Astrocyte of the spinal cord (primary cell): ENCODE measurements around the gene OGFOD2.

Source experiments
- DNase-seq: peaks from one replicate; pipeline ENCODE4 v3.0.0; 2011; ENCODE audit warnings: low read depth, low spot score
- H3K4me3 ChIP-seq: 2 replicates; pipeline ENCODE4 v1.5.1; 2011; ENCODE audit warnings: low read depth, mild to moderate bottlenecking, low read length, moderate library complexity
- CTCF ChIP-seq: IDR thresholded peaks from 2 replicates; pipeline ENCODE4 v1.5.1; 2012; ENCODE audit warnings: low read depth, mild to moderate bottlenecking, low read length, inconsistent platforms
- in situ Hi-C: cut with HindIII; loops from 2 replicates; pipeline ENCODE4 v1.10.0; 2017; ENCODE audit warnings: low sequenced_read_pairs

OGFOD2 gene

GRCh38 chr12:122996621-122997342 lies 21.7 kb downstream of the OGFOD2 start:
- in situ Hi-C loops = no loop called here
- no peak for TF ChIP-seq CTCF
- H3K4me3 ChIP-seq = no peak overlapping the region
- no peak for DNase-seq

GRCh38 chr12:122997343-122998250 lies 22.6 kb downstream of the OGFOD2 start:
- no peak for TF ChIP-seq CTCF
- no peak overlapping the region for H3K4me3 ChIP-seq
- in situ Hi-C loops = no loop called here
- DNase-seq = no peak

- no peak for TF ChIP-seq CTCF
- no peak overlapping the region for H3K4me3 ChIP-seq
- no peak for DNase-seq
- in situ Hi-C loops = no loop called here
Observed at GRCh38 chr12:122998316-122998715, 23.3 kb downstream of the OGFOD2 start.

- in situ Hi-C loops = no loop called here
- no peak for DNase-seq
- TF ChIP-seq CTCF = no peak
- no peak overlapping the region for H3K4me3 ChIP-seq
Observed at GRCh38 chr12:122999196-122999946, 24.3 kb downstream of the OGFOD2 start.

- no peak overlapping the region for H3K4me3 ChIP-seq
- in situ Hi-C loops = no loop called here
- no peak for DNase-seq
- no peak for TF ChIP-seq CTCF
Observed at GRCh38 chr12:122999986-123000420, 25.0 kb downstream of the OGFOD2 start.

GRCh38 chr12:123000578-123000977 lies 25.5 kb downstream of the OGFOD2 start:
- no peak for TF ChIP-seq CTCF
- no peak overlapping the region for H3K4me3 ChIP-seq
- no peak for DNase-seq
- in situ Hi-C loops = no loop called here
